Endothelial cell of umbilical vein (primary cell): Measurements from ENCODE around the gene ZSCAN4. TPM values are rescaled to one million over a fixed set of nuclear protein-coding genes. Genes with fewer than 3 reads are reported as not detected.

Experiments used
- BruUV-seq: library from RNA; stranded (reverse); fragments of 400-500 nt; replicated peaks from 2 replicates; lab custom pipeline; 2021; lab: Mats Ljungman, UMichigan
- CTCF ChIA-PET: fragments of 300-600, 350-600 bp; sonication (Branson Sonifier 250); formaldehyde crosslinking; loops from one replicate; lab custom pipeline; 2021; ENCODE audit warnings: antibody characterized with exemption, inconsistent platforms; lab: Charles Lee
- POLR2A ChIA-PET: fragments of 300-600, 350-600 bp; sonication (Branson Sonifier 250); formaldehyde crosslinking; loops from one replicate; lab custom pipeline; 2021; ENCODE audit warnings: antibody characterized with exemption, inconsistent platforms; lab: Charles Lee
- DNase-seq: peaks from one replicate; pipeline ENCODE4 v3.0.0-alpha.2; 2011; ENCODE audit warnings: low read depth, low spot score
- FAIRE-seq: peaks from 2 replicates; lab custom pipeline; 2011; peaks lifted over from hg19 to GRCh38; lab: Jason Lieb, UNC
- H2AFZ ChIP-seq: 2 replicates; pipeline ENCODE4 v1.6.0; 2012; ENCODE audit warnings: low read depth, low read length, control low read depth, inconsistent platforms
- H3K27ac ChIP-seq: 2 replicates; pipeline ENCODE4 v1.5.1; 2011; ENCODE audit warnings: low read depth, mild to moderate bottlenecking, control low read depth, low read length, moderate library complexity; ENCODE audit not compliant: insufficient read depth
- H3K27me3 ChIP-seq, 2 experiments: 2 replicates each; pipeline versions ENCODE4 v1.6.0 to v1.6.1; 2011; ENCODE audit warnings: low read length in 2 of 2, mixed read lengths in 1 of 2; ENCODE audit not compliant: control insufficient read depth in 2 of 2, insufficient read depth in 2 of 2
- H3K36me3 ChIP-seq, 2 experiments: 2 replicates in 1 of 2; 3 replicates in 1 of 2; pipeline ENCODE4 v1.5.1; 2011; ENCODE audit warnings: low read length in 2 of 2, mild to moderate bottlenecking in 1 of 2, moderate library complexity in 1 of 2; ENCODE audit not compliant: control insufficient read depth in 2 of 2, insufficient read depth in 2 of 2; ENCODE audit errors: extremely low read depth in 1 of 2
- H3K4me1 ChIP-seq: 3 replicates; pipeline ENCODE4 v1.5.1; 2011; ENCODE audit warnings: mild to moderate bottlenecking, low read length; ENCODE audit not compliant: control insufficient read depth, insufficient read depth; ENCODE audit errors: extremely low read depth
- H3K4me2 ChIP-seq: 2 replicates; pipeline ENCODE4 v1.6.1; 2011; ENCODE audit warnings: low read length, control low read depth, mixed read lengths; ENCODE audit not compliant: insufficient read depth
- H3K4me3 ChIP-seq, 3 experiments: fragments of 200-600 bp in 1 of 3; sonication (generic), shearing (Covaris generic) in 1 of 3; replicated peaks in 1 of 3; 2 replicates each; pipeline ENCODE4 v1.5.1; 2011 to 2016; ENCODE audit warnings: control low read depth in 3 of 3, low read length in 3 of 3, mild to moderate bottlenecking in 2 of 3, inconsistent platforms in 1 of 3, low read depth in 1 of 3, moderate library complexity in 1 of 3; ENCODE audit not compliant: insufficient read depth in 1 of 3
- H3K79me2 ChIP-seq: 2 replicates; pipeline ENCODE4 v1.6.0; 2012; ENCODE audit warnings: low read length, inconsistent platforms; ENCODE audit not compliant: control insufficient read depth, insufficient read depth
- H3K9ac ChIP-seq: replicated peaks from 2 replicates; pipeline ENCODE3; 2011; ENCODE audit warnings: low read length, control low read depth; ENCODE audit not compliant: insufficient read depth; ENCODE audit errors: extremely low read depth
- H3K9me1 ChIP-seq: replicated peaks from 3 replicates; pipeline ENCODE4 v1.6.0; 2011; ENCODE audit warnings: mild to moderate bottlenecking, low read length; ENCODE audit not compliant: control insufficient read depth, insufficient read depth; ENCODE audit errors: extremely low read depth
- H3K9me3 ChIP-seq: replicated peaks from 2 replicates; pipeline ENCODE4 v1.5.1; 2012; ENCODE audit warnings: low read length, inconsistent platforms; ENCODE audit not compliant: control insufficient read depth, insufficient read depth
- H4K20me1 ChIP-seq: replicated peaks from 2 replicates; pipeline ENCODE3; 2011; ENCODE audit warnings: mild to moderate bottlenecking, low read length; ENCODE audit not compliant: control insufficient read depth, insufficient read depth; ENCODE audit errors: extremely low read depth
- CTCF ChIP-seq, 2 donors: IDR thresholded peaks; 1 replicate in 1 of 2; 2 replicates in 1 of 2; pipeline ENCODE4 v1.5.1; 2011; ENCODE audit warnings: low read length in 2 of 2, mild to moderate bottlenecking in 2 of 2, moderate library complexity in 2 of 2, control low read depth in 1 of 2, inconsistent platforms in 1 of 2, low read depth in 1 of 2; ENCODE audit not compliant: insufficient read depth in 1 of 2; ENCODE audit errors: extremely low read depth in 1 of 2
- EZH2 ChIP-seq: IDR thresholded peaks from 2 replicates; pipeline ENCODE4 v1.6.1; 2012; ENCODE audit warnings: borderline replicate concordance, low read depth, mild to moderate bottlenecking, moderate library complexity, low read length, inconsistent platforms; ENCODE audit not compliant: severe bottlenecking
- FOS ChIP-seq: IDR thresholded peaks from 2 replicates; pipeline ENCODE4 v1.6.1; 2011; ENCODE audit warnings: mild to moderate bottlenecking, low read length, moderate library complexity, borderline replicate concordance; ENCODE audit not compliant: insufficient read depth
- GATA2 ChIP-seq: IDR thresholded peaks from 2 replicates; pipeline ENCODE4 v1.7.0; 2011; ENCODE audit warnings: low read depth, mild to moderate bottlenecking, moderate library complexity, mixed read lengths, low read length; ENCODE audit not compliant: insufficient read length, insufficient read depth
- JUN ChIP-seq: IDR thresholded peaks from 2 replicates; pipeline ENCODE4 v1.6.1; 2011; ENCODE audit warnings: borderline replicate concordance, low read depth; ENCODE audit not compliant: insufficient read length, insufficient read depth
- MYC ChIP-seq: IDR thresholded peaks from one replicate; pipeline ENCODE4 v1.6.1; 2011; ENCODE audit warnings: mild to moderate bottlenecking, low read depth, low read length
- POLR2A ChIP-seq: IDR thresholded peaks from 2 replicates; pipeline ENCODE4 v1.6.1; 2012; ENCODE audit warnings: low read depth, mild to moderate bottlenecking, control low read depth, low read length
- POLR2AphosphoS5 ChIP-seq: IDR thresholded peaks from 2 replicates; pipeline ENCODE4 v1.6.1; 2012; ENCODE audit warnings: low read depth, mild to moderate bottlenecking, control low read depth, low read length, moderate library complexity; ENCODE audit not compliant: insufficient read depth
- dilution Hi-C: fragments of 300-500 bp; cut with MboI; formaldehyde crosslinking; loops from one replicate; pipeline ENCODE4 v1.15.0; 2019; ENCODE audit warnings: low sequenced_read_pairs; ENCODE audit not compliant: extremely low pct_ligation_motif_present
- intact Hi-C: fragments of 100-400 bp; cut with micrococcal nuclease; formaldehyde crosslinking; loops from one replicate; pipeline ENCODE4 v1.10.0; 2022
- polyA plus RNA-seq, 4 experiments: library from polyadenylated mRNA; depleted of rRNA in 3 of 4; stranded (reverse) in 3 of 4; unstranded in 1 of 4; fragments of >200 nt; gene quantifications; 2 replicates each; pipeline versions ENCODE4 v1.2.1 to v1.2.3, GENCODE V29; 2011 to 2012; ENCODE audit warnings: missing spikeins in 1 of 4
- total RNA-seq: library from RNA; stranded (reverse); gene quantifications from 2 replicates; pipeline ENCODE4 v1.2.3, GENCODE V29; 2021
- TF ChIP-seq, protein P1 (sequence below): IDR thresholded peaks from 2 replicates; pipeline ENCODE4 v1.6.1; 2011; ENCODE audit not compliant: insufficient read depth, insufficient read length

ZSCAN4 gene
- total and polyA plus RNA-seq, 2 donors (not counting 3 experiments of a cell fraction or from before 2014, with no cell fraction given), result not detected

GRCh38 chr19:57655443-57655842, 13.3 kb upstream of the ZSCAN4 start:
- intact Hi-C loops (no loop called here), dilution Hi-C loops (no loop called here)
- no peak overlapping the region for H3K4me3 ChIP-seq
- no peaks in the 10 kb centered on the region for H3K79me2 ChIP-seq
- no peak overlapping the region for H3K4me2 ChIP-seq
- no peaks in the 10 kb centered on the region for H3K9me1 ChIP-seq
- CTCF ChIA-PET, result no interaction called here
- POLR2A ChIA-PET, result no interaction called here
- no peak overlapping the region for H2AFZ ChIP-seq
- no peak overlapping the region for H3K9ac ChIP-seq
- no peaks in the 10 kb centered on the region for H3K27me3 ChIP-seq
- FAIRE-seq (no peak), DNase-seq (no peak)
- BruUV-seq, result no TSS peak
- H3K27ac ChIP-seq, result no peak overlapping the region
- H3K9me3 ChIP-seq, result no peaks in the 10 kb centered on the region
- no peaks in the 10 kb centered on the region for H3K4me1 ChIP-seq
- no peaks in the 10 kb centered on the region for H4K20me1 ChIP-seq
- TF ChIP-seq EZH2, result no peak
- TF ChIP-seq CTCF (IDR thresholded peaks at IDR 0.05; ENCODE audit: extremely low read depth in 1 of 2, insufficient read depth in 1 of 2, low read depth in 1 of 2, low read length in 2 of 2), result no peak
- no peaks in the 10 kb centered on the region for H3K36me3 ChIP-seq

- H3K9me3 ChIP-seq, result no peaks in the 10 kb centered on the region
- POLR2A ChIA-PET, result no interaction called here
- H3K27me3 ChIP-seq, result no peaks in the 10 kb centered on the region
- H3K4me3 ChIP-seq, result no peak overlapping the region
- no peaks in the 10 kb centered on the region for H3K36me3 ChIP-seq
- H3K4me2 ChIP-seq, result no peak overlapping the region
- H3K79me2 ChIP-seq, result no peaks in the 10 kb centered on the region
- TF ChIP-seq FOS (no peak), POLR2A (no peak), GATA2 (no peak), CTCF (IDR thresholded peaks at IDR 0.05; ENCODE audit: extremely low read depth in 1 of 2, insufficient read depth in 1 of 2, low read depth in 1 of 2, low read length in 2 of 2) (no peak), MYC (no peak), JUN (no peak), EZH2 (no peak), POLR2AphosphoS5 (no peak)
- TF ChIP-seq, protein P1, sequence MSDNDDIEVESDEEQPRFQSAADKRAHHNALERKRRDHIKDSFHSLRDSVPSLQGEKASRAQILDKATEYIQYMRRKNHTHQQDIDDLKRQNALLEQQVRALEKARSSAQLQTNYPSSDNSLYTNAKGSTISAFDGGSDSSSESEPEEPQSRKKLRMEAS, result no peak
- intact Hi-C loops (no loop called here), dilution Hi-C loops (no loop called here)
- H4K20me1 ChIP-seq, result no peaks in the 10 kb centered on the region
- no TSS peak for BruUV-seq
- no peak overlapping the region for H2AFZ ChIP-seq
- FAIRE-seq, result no peak
- H3K27ac ChIP-seq, result no peak overlapping the region
- no peak overlapping the region for H3K9ac ChIP-seq
- CTCF ChIA-PET, result interaction anchor here (1.1 kb wide), 1 partner anchor 14 kb away, joined by 4 read pairs; no protein-coding TSS in a partner anchor
- no peaks in the 10 kb centered on the region for H3K4me1 ChIP-seq
- no peak for DNase-seq
- H3K9me1 ChIP-seq, result no peaks in the 10 kb centered on the region
Observed at GRCh38 chr19:57656346-57656745, 12.4 kb upstream of the ZSCAN4 start.
